ENCODE measurements around the gene FBLN2.

DNA sequence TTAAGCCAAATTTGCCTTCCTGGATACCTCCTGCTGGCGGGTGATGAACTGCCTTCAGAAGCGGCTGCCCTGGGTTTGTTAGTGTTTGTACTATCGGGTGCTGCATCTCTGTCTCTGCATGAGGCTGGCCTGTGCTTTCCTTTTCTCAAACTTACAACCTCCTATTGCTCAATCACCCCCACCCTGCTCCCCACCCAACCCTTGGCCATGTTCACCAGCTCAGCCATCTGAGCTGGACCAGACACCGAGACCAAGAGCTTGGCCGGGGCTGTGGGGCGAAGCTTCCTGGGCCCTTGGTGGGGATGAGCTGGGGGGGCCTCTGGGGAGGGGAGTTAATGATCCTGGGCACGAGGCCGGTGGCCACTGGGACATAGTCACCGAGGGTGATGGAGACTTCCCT lies 16.8 kb upstream of the FBLN2 start:
- TF ChIP-seq CTCF (conservative IDR thresholded peaks at IDR 0.05) (no peak), ZFX (IDR thresholded peaks at IDR 0.05) (no peak)
